Keratinocyte (primary cell): ENCODE results near the gene COA8.

Experiments used
- CTCF ChIP-seq, 3 experiments: IDR thresholded peaks in 1 of 3; conservative IDR thresholded peaks in 1 of 3; optimal IDR thresholded peaks in 1 of 3; 2 replicates in 2 of 3; 3 replicates in 1 of 3; pipeline versions ENCODE3 to v1.5.1; 2011; ENCODE audit warnings: low read length in 3 of 3, mild to moderate bottlenecking in 3 of 3, moderate library complexity in 2 of 3, control low read depth in 1 of 3, inconsistent platforms in 1 of 3; ENCODE audit not compliant: insufficient read depth in 2 of 3; ENCODE audit errors: extremely low read depth in 1 of 3
- EZH2 ChIP-seq: IDR thresholded peaks from one replicate; pipeline ENCODE4 v1.6.1; 2012; ENCODE audit warnings: inconsistent platforms, mild to moderate bottlenecking, low read length, moderate library complexity

- TF ChIP-seq CTCF (optimal IDR thresholded peaks at IDR 0.05 in 1 of 3, IDR thresholded peaks at IDR 0.05 in 1 of 3, conservative IDR thresholded peaks at IDR 0.05 in 1 of 3; ENCODE audit: extremely low read depth in 1 of 3, insufficient read depth in 2 of 3, low read length in 3 of 3) (no peak), EZH2 (no peak)
These were observed 14.8 kb upstream of the COA8 start for GRCh38 chr14:103547941-103548462.
